Right cardiac atrium (tissue), 5 donors: ENCODE measurements around the gene NBAS. TPM values are rescaled to one million over a fixed set of nuclear protein-coding genes. Genes with fewer than 3 reads are reported as not detected.

Source experiments
- ATAC-seq, 2 donors: fragments of 200-7000 bp; cut with Tn5 transposase; one replicate each; pipeline versions ENCODE4 v1.8.0 to v1.9.1; 2020; ENCODE audit warnings: moderate library complexity in 2 of 2, mild to moderate bottlenecking in 1 of 2
- DNase-seq, 3 donors: peaks; one replicate each; pipeline ENCODE4 v3.0.0-alpha.2; 2020
- H3K27ac ChIP-seq: one replicate; pipeline ENCODE4 v1.5.1; 2013; ENCODE audit warnings: mild to moderate bottlenecking, low read length, control low read depth, moderate library complexity
- H3K27me3 ChIP-seq: one replicate; pipeline ENCODE4 v1.6.1; 2013; ENCODE audit not compliant: control insufficient read depth, insufficient read depth
- H3K4me1 ChIP-seq: one replicate; pipeline ENCODE4 v1.6.1; 2013; ENCODE audit warnings: low read length; ENCODE audit not compliant: control insufficient read depth, insufficient read depth
- H3K4me3 ChIP-seq: one replicate; pipeline ENCODE4 v1.5.1; 2013; ENCODE audit warnings: low read length, control low read depth
- H3K9me3 ChIP-seq: one replicate; pipeline ENCODE4 v1.6.1; 2013; ENCODE audit warnings: low read length; ENCODE audit not compliant: control insufficient read depth
- WGBS: extraction: QIAGEN DNeasy Blood & Tissue Kit; methylation state at CpG from one replicate; pipeline ENCODE4 v1.1.7; 2013; 5-methylcytosine and 5-hydroxymethylcytosine counted together
- intact Hi-C, 4 donors: fragments of 100-400 bp; cut with DNase I; formaldehyde crosslinking; loops; one replicate each; pipeline versions ENCODE4 v1.11.0 to v1.14.0; 2022 to 2023
- polyA plus RNA-seq: library from polyadenylated mRNA; stranded (reverse); fragments of 200-250 nt; gene quantifications from one replicate; pipeline ENCODE4 v1.2.3, GENCODE V29; 2013
- total RNA-seq, 4 donors: library from RNA; stranded (reverse); fragmentation: NEBNext Ultra II Directional; extraction: Animal tissue kit (Norgen Biotek cat#: 25700); gene quantifications; one replicate each; pipeline ENCODE4 v1.2.1, GENCODE V29; 2021
- donor health status: healthy with polysubstance abuse.
- donor health status: DM: no; HTN: yes; CAD: no.
- donor health status: DM: no; HTN: no; CAD: no.
- donor health status: DM: no; HTN: yes; CAD: no; lungs with severe emphysema.
- donor health status: DM: yes; HTN: yes; CAD: no.

NBAS gene
- total and polyA plus RNA-seq, 5 donors, result 22.4 to 59.4 (median 52.9) TPM

DNA sequence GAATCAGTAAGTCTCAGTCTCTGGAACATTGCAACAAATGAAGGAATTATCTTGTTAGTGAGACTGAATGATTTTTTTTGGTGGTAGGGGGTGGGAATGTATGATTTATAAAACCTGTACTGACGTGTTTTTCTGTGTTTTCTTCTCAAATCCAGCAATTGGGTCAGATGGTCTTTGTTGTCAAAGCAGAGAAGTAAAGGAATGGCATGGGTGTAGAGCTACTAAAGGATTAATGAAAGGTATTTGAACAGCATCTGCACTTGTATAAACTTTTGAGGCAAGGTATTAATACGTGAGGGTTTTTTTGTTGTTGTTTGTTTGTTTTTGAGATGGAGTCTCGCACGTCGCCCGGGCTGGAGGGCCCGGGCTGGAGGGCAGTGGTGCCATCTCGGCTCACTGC, 41.3 kb upstream of the NBAS start:
- ATAC-seq (no peak), DNase-seq (no peak)
- intact Hi-C loops, result no loop called here
- H3K4me1 ChIP-seq, result no peaks in the 10 kb centered on the region
- 92% methylated on average over 8 of the region's 8 CpGs for whole genome bisulfite sequencing
- no peaks in the 10 kb centered on the region for H3K9me3 ChIP-seq
- no peak overlapping the region for H3K4me3 ChIP-seq
- no peak overlapping the region for H3K27ac ChIP-seq
- no peaks in the 10 kb centered on the region for H3K27me3 ChIP-seq

DNA sequence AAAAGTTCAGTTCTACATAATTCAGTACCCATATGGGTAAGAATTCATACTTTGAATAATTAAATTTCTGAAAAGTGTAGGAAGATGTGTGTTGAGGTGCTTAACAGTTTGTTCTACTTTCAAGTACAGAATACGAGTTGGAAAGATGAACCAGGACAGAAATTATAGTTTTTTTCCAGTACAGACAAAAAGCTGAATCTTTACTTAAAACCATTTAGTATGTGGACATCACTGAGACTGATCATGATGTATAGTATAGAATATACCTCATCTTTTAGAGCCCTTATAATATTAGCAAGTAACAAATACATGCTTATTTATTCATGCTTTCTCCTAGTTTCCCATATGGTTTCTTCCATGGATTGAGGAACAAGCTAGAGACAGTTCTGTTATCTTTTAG, 40.5 kb upstream of the NBAS start:
- no peak overlapping the region for H3K27ac ChIP-seq
- intact Hi-C loops, result no loop called here
- H3K4me1 ChIP-seq, result no peaks in the 10 kb centered on the region
- H3K27me3 ChIP-seq, result no peaks in the 10 kb centered on the region
- DNase-seq (no peak), ATAC-seq (no peak)
- no peak overlapping the region for H3K4me3 ChIP-seq
- 95% methylated on average over 1 of the region's 1 CpG for WGBS
- H3K9me3 ChIP-seq, result no peaks in the 10 kb centered on the region

DNA sequence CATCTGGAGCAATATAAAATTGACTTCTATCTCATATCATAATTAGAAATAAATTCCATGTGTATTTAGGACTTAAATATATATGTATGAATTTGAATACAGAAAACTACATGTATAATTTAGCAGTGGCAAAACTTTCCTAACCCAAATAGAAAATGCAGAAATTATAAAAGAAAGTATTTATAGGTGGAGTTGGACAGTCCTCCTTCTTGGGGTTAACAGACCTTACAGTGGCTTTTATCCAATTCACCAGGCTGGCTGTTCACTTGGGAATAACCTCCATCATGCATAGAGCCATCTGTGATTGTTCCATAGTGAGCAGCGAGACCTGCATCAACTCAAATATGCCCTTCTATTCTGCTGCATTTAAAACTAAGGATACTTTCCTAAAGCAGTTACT, 38.9 kb upstream of the NBAS start:
- 100% methylated on average over 1 of the region's 1 CpG for WGBS
- intact Hi-C loops, result no loop called here
- no peak for DNase-seq
- Histone ChIP-seq H3K4me3 (no peak overlapping the region), H3K4me1 (no peaks in the 10 kb centered on the region), H3K9me3 (no peaks in the 10 kb centered on the region), H3K27me3 (no peaks in the 10 kb centered on the region), H3K27ac (no peak overlapping the region)
- no peak for ATAC-seq

DNA sequence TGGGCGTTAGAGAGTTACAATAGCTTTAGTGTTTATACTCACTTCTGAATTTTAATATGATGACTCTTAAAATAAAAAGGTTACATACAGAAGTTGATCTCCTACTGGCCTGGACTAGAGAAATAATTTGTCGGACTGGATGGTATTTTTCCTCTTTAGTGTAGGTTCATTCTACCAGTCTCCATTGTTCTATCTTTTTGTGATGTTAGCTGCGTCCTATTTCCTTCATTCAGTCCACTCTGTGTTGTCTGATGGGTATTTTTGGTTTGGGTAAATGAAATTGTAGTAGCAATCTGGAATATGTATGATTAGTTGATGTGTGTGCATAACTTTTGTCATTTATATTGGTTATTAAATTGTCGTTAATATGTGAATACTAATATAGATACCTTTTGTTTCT, 35.8 kb upstream of the NBAS start:
- DNase-seq, result no peak
- intact Hi-C loops, result no loop called here

DNA sequence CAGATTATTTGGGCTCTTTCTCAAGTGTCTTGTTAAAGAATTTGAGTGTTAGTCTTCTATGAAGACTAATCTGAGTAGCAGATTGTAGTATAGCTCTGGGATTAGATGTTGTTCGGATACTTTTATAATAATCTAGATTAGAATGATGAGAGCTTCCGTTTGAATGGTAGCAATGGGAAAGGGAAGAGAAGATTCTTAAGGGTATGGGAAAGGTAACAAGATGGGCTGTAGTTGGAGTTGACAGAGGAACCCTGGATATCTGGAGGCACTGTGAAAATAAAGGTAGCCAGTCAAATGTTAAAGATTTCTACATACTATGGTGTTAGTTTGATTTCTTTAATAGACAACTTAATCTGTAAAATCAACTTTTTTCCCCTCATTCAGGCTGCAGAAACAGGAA, 35.2 kb upstream of the NBAS start:
- Histone ChIP-seq H3K4me3 (no peak overlapping the region), H3K9me3 (no peaks in the 10 kb centered on the region), H3K27me3 (no peaks in the 10 kb centered on the region), H3K4me1 (no peaks in the 10 kb centered on the region), H3K27ac (no peak overlapping the region)
- 89% methylated on average over 2 of the region's 2 CpGs for WGBS
- ATAC-seq, result no peak
- DNase-seq, result no peak
- intact Hi-C loops, result no loop called here

More for the DNA sequence above, 35.8 kb upstream of the NBAS start:
- 89% methylated on average over 4 of the region's 4 CpGs for WGBS
- Histone ChIP-seq H3K27me3 (no peaks in the 10 kb centered on the region), H3K9me3 (no peaks in the 10 kb centered on the region), H3K4me3 (no peak overlapping the region), H3K27ac (no peak overlapping the region), H3K4me1 (no peaks in the 10 kb centered on the region)
- no peak for ATAC-seq

DNA sequence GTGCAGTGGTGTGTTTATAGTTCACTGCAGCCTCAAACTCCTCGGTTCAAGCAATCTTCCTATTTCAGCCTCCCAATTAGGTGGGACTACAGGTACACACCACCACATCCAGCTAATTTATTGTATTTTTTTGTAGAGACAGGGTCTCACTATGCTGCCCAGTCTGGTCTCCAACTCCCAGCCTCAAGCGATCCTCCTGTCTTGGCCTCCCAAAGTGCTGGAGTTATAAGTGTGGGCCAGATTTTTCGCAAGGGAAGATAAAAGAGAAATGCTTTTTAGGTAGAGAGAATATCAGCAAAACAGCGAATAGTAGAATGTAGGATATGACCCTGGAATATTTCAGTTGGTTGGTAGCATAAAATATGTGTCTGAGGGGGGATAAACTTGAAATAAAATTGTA, 34.8 kb upstream of the NBAS start:
- Histone ChIP-seq H3K4me1 (no peaks in the 10 kb centered on the region), H3K4me3 (no peak overlapping the region), H3K27me3 (no peaks in the 10 kb centered on the region), H3K9me3 (no peaks in the 10 kb centered on the region), H3K27ac (no peak overlapping the region)
- intact Hi-C loops, result no loop called here
- ATAC-seq, result no peak
- no peak for DNase-seq
- WGBS, result 96% methylated on average over 4 of the region's 4 CpGs

DNA sequence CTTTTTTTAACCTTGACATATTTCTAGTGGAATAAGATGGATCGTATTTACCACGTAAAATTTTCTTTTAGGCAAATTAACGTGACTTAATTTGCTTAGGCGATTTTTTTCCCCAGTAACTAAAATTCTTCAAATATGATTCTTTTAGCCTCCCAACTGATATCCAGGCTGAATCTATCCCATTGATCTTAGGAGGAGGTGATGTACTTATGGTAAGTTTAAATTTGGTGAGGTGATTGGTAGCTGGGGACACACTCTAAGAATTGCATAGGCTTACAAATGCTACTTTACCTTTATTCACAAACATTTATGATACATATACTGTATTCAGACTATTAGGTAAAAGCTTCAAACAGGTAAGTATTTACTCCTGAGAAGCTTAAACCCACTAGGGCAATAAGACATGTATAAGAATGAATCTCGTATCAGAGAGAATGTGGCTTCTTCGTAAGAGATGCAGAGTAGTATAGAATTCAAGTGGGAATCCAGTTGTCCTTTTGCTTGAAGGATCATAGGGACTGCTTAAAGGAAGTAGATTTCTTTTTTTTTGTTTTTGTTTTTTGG, 34.3 kb upstream of the NBAS start:
- H3K27ac ChIP-seq, result no peak overlapping the region
- H3K4me3 ChIP-seq, result no peak overlapping the region
- DNase-seq (no peak), ATAC-seq (no peak)
- no peaks in the 10 kb centered on the region for H3K27me3 ChIP-seq
- intact Hi-C loops, result no loop called here
- no peaks in the 10 kb centered on the region for H3K9me3 ChIP-seq
- no peaks in the 10 kb centered on the region for H3K4me1 ChIP-seq
- 95% methylated on average over 6 of the region's 6 CpGs for WGBS

DNA sequence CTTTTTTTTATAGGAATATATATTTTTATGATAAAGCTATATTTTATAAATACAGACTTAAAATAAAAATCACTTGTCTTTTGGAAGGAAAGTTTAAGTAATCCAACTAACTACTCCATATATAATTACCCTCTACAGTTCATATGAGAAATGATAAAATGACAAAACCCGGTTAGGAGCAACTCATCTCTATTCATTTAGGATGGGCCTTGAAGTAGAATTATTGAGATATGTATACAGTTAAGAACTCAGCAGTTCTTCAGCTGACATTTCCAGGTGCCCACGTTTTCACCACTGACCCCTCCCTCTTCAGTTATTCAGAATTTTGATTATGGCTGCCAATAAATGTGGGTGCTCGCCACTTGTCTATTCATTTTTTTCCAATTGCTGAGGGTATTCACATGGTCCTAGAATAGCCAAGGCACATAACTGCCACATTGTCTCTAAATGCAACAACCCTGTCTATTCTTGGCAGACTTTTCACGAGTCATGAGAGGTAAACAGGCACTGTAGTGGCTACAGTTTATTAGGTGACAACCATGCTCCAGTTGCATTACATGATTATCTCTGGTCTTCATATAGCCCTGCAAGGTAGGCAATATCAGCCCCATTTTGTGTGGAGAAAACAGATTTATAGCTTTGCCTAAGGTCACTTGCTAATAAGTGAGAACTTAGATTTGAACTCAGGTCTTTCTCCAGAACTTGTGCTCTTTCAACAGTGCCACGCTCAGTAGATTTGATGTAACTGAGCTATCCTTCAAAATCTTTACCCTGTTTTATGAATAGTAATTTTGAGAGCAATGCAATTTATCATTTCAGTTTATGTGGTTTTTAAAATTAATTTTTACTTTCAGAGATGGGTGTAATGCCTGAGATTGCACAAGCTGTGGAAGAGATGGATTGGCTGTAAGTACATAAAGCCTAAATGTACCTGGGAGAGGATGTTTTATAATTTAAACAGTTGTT, 33.4 kb upstream of the NBAS start:
- Histone ChIP-seq H3K9me3 (no peaks in the 10 kb centered on the region), H3K4me1 (no peaks in the 10 kb centered on the region), H3K4me3 (no peak overlapping the region), H3K27me3 (no peaks in the 10 kb centered on the region), H3K27ac (no peak overlapping the region)
- WGBS, result 55% methylated on average over 5 of the region's 5 CpGs
- intact Hi-C loops, result no loop called here
- DNase-seq (no peak), ATAC-seq (no peak)

DNA sequence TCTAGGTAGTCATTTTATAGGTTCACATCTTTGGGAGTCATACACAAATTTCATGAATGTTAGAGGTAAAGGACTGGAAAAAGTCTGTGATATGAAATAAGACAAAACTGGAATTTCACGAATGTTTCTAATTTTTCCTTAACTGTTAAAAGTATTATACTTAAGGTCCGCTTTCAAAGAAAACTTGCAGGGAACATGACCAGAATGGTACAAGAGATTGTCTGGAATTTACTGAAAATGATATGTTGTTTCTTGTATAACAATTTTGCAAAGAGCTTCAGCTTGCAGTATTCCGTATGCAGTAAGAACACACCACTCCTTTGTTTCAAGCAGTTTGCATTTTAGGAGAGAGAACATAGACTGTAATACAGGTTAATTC, 32.2 kb upstream of the NBAS start:
- no peak for ATAC-seq
- DNase-seq, result no peak
- Histone ChIP-seq H3K4me3 (no peak overlapping the region), H3K4me1 (no peaks in the 10 kb centered on the region), H3K27me3 (no peaks in the 10 kb centered on the region), H3K9me3 (no peaks in the 10 kb centered on the region), H3K27ac (no peak overlapping the region)
- intact Hi-C loops, result no loop called here
- WGBS, result 83% methylated on average over 3 of the region's 3 CpGs

DNA sequence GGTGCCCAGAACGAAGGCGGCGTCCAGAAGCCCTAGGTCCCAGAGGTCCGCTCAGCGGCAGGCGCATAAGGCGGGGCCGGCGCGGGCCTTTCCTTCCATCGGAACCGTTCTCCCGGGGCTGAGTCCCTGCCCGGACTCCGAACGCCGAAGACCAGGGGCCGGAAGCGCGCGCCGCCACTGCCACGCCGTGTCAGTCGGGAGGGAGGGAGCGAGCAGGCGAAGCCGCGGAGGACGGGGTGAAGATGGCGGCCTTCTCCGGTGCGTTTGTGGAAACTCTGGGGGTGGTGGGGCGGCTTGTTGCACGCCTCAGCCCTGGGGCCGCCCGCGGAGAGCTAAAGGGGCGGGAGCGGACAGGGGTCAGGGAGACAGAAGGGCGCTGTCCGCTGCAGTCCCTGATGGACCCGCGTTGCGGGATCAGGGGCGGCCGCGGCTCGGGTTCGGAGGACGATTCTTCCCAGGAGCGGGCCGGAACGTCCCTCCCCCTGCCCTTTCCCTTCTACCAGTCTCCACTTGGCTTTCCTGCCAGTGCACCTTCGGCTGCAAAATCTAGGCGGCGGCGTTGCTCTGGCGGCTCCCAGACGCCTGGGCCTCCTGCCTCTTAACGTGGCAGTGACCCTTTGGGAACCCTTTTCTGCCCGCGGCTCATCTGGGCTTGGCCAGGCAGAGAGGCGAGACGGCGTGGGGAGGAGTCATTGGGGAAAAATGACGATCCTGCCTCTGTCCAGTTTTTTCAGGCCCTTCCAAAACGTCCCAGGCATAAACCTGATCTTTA, 30.7 kb upstream of the NBAS start, which contains the start of gene DDX1:
Gene DDX1, plus strand, starts transcription at position 177 of the 772 bp plus-strand sequence. Its CDS starts 66 bp downstream, at position 243.
- peak within 1 kb of the TSS; percentile 64 for H3K4me3 ChIP-seq
- DNase-seq (peak; percentile 81 to 94 (median 92)), ATAC-seq (peak; percentile 97)
- intact Hi-C loops, result no loop called here
- peak within 1 kb of the TSS; percentile 92 for H3K27ac ChIP-seq
- no peaks in the 10 kb centered on the region for H3K4me1 ChIP-seq
- H3K9me3 ChIP-seq, result no peaks in the 10 kb centered on the region
- no peaks in the 10 kb centered on the region for H3K27me3 ChIP-seq
- WGBS, result under 1% methylated on average over 68 of the region's 68 CpGs

DNA sequence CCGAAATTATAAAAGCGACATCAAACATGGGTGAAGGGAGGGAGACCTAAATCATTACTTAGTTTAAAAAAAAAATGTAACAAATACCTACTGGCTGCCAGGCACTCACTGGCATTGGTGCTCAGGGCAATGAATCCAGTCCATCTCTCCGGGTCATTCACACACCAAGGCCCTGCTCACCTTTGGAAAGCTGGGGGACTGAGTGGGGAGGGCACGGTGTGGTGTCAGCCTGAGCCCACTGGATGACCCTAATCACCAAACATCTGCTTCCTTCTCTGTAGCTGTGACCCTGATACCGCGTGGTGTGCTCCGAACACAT, 30.2 kb upstream of the NBAS start:
- H3K9me3 ChIP-seq, result no peaks in the 10 kb centered on the region
- no peaks in the 10 kb centered on the region for H3K27me3 ChIP-seq
- peak overlapping the region; percentile 64 for H3K4me3 ChIP-seq
- no peak for ATAC-seq
- peak overlapping the region; percentile 72 for H3K27ac ChIP-seq
- H3K4me1 ChIP-seq, result no peaks in the 10 kb centered on the region
- intact Hi-C loops, result no loop called here
- DNase-seq, result no peak
- 17% methylated on average over 7 of the region's 7 CpGs for WGBS
